Stimulated activated memory B cell treated with anti-CD40 and anti-IgM and Interleukin-4, amounts not matched to agents 10 μg/mL and 1 μg/mL and 100 μg/mL, for 72 hours (primary cell): ENCODE results near the gene PTP4A2.
"Not testable (repeated sequence)": the region's sequence is repeated elsewhere in the genome, so short reads cannot be mapped to it uniquely, and the experiment has no call there.

ENCODE experiments used
- ATAC-seq: fragments of 150-1000 bp; cut with Tn5 transposase; 2 replicates; pipeline ENCODE4 v1.10.0; 2021
- H3K27ac Mint-ChIP-seq: one replicate; pipeline ENCODE4 v1.8.0; 2022; ENCODE audit warnings: mild to moderate bottlenecking, mixed read lengths
- H3K27me3 Mint-ChIP-seq: one replicate; pipeline ENCODE4 v1.8.0; 2022; ENCODE audit warnings: mixed read lengths
- H3K36me3 Mint-ChIP-seq: one replicate; pipeline ENCODE4 v1.8.0; 2022; ENCODE audit warnings: mixed read lengths
- H3K4me1 Mint-ChIP-seq: one replicate; pipeline ENCODE4 v1.8.0; 2022; ENCODE audit warnings: mixed read lengths
- H3K4me3 Mint-ChIP-seq: one replicate; pipeline ENCODE4 v1.8.0; 2022; ENCODE audit warnings: mild to moderate bottlenecking, moderate library complexity, mixed read lengths
- H3K9me3 Mint-ChIP-seq: one replicate; pipeline ENCODE4 v1.8.0; 2022; ENCODE audit warnings: mixed read lengths

Gene PTP4A2

DNA sequence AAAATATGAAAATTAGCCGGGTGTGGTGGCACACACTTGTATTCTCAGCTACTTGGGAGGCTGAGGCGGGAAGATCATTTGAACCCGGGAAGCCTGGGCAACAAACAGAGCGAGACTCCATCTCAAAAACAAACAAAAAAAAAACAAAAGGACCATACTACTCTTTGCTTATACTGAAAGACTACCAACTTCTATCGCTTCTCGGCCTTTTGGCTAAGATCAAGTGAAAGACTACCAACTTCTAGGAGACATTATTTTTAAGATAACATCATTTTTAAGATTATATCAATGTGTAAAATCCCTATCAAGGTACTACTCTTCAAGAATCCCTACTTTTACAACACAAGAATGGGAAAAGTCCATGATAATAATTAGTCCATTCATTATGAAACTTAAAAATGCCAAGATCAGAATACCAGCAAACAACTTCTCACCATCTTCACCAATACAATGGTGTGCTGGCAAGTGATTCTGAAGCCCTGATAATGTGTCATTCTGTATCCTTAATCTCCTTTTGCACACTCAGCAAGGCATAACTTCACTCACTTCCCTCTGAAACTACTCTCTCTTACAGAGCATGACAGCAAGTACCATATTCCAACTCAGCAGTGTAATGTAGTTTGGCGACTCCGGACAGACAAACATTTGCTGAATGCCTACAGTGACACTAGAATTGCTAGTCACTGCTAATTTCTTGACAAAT, 1.7 kb downstream of the PTP4A2 start:
- Mint-ChIP-seq H3K4me1 (peaks cover 79% of the 10 kb centered on the region), H3K27me3 (no peaks in the 10 kb centered on the region), H3K4me3 (peak overlapping the region; percentile 93), H3K27ac (peak overlapping the region; percentile 92), H3K36me3 (peaks cover 18% of the 10 kb centered on the region), H3K9me3 (no peaks in the 10 kb centered on the region)
- no peak for ATAC-seq

- Mint-ChIP-seq H3K36me3 (peaks cover 18% of the 10 kb centered on the region), H3K4me1 (peaks cover 86% of the 10 kb centered on the region), H3K27me3 (no peaks in the 10 kb centered on the region), H3K27ac (peak overlapping the region; percentile 92), H3K9me3 (no peaks in the 10 kb centered on the region), H3K4me3 (peak overlapping the region; percentile 93)
- no peak for ATAC-seq
These were observed 3.2 kb downstream of the PTP4A2 start for GRCh38 chr1:31934706-31935629.

- Mint-ChIP-seq H3K27me3 (no peaks in the 10 kb centered on the region), H3K9me3 (no peaks in the 10 kb centered on the region), H3K36me3 (peaks cover 18% of the 10 kb centered on the region), H3K27ac (peak overlapping the region; percentile 92), H3K4me3 (peak overlapping the region; percentile 77), H3K4me1 (peaks cover 81% of the 10 kb centered on the region)
- peak; percentile 55 for ATAC-seq
These were observed 5.5 kb downstream of the PTP4A2 start for GRCh38 chr1:31932491-31933316.

GRCh38 chr1:31931593-31932225, 6.5 kb downstream of the PTP4A2 start:
- peak overlapping the region; percentile 46 for H3K4me3 Mint-ChIP-seq
- no peak for ATAC-seq
- peak overlapping the region; percentile 92 for H3K27ac Mint-ChIP-seq
- no peaks in the 10 kb centered on the region for H3K27me3 Mint-ChIP-seq
- peaks cover 11% of the 10 kb centered on the region for H3K36me3 Mint-ChIP-seq
- peaks cover 88% of the 10 kb centered on the region for H3K4me1 Mint-ChIP-seq
- H3K9me3 Mint-ChIP-seq = no peaks in the 10 kb centered on the region

GRCh38 chr1:31930836-31931592, 7.2 kb downstream of the PTP4A2 start:
- peaks cover 88% of the 10 kb centered on the region for H3K4me1 Mint-ChIP-seq
- no peaks in the 10 kb centered on the region for H3K9me3 Mint-ChIP-seq
- H3K4me3 Mint-ChIP-seq = peak overlapping the region; percentile 70
- H3K27ac Mint-ChIP-seq = peak overlapping the region; percentile 92
- H3K36me3 Mint-ChIP-seq = peaks cover 6% of the 10 kb centered on the region
- H3K27me3 Mint-ChIP-seq = no peaks in the 10 kb centered on the region
- no peak for ATAC-seq

- ATAC-seq = no peak
- peak overlapping the region; percentile 58 for H3K4me3 Mint-ChIP-seq
- no peaks in the 10 kb centered on the region for H3K27me3 Mint-ChIP-seq
- H3K4me1 Mint-ChIP-seq = peaks cover 85% of the 10 kb centered on the region
- peaks cover 5% of the 10 kb centered on the region for H3K36me3 Mint-ChIP-seq
- H3K27ac Mint-ChIP-seq = peak overlapping the region; percentile 66
- no peaks in the 10 kb centered on the region for H3K9me3 Mint-ChIP-seq
These were observed 10.5 kb downstream of the PTP4A2 start for GRCh38 chr1:31927661-31927980.

DNA sequence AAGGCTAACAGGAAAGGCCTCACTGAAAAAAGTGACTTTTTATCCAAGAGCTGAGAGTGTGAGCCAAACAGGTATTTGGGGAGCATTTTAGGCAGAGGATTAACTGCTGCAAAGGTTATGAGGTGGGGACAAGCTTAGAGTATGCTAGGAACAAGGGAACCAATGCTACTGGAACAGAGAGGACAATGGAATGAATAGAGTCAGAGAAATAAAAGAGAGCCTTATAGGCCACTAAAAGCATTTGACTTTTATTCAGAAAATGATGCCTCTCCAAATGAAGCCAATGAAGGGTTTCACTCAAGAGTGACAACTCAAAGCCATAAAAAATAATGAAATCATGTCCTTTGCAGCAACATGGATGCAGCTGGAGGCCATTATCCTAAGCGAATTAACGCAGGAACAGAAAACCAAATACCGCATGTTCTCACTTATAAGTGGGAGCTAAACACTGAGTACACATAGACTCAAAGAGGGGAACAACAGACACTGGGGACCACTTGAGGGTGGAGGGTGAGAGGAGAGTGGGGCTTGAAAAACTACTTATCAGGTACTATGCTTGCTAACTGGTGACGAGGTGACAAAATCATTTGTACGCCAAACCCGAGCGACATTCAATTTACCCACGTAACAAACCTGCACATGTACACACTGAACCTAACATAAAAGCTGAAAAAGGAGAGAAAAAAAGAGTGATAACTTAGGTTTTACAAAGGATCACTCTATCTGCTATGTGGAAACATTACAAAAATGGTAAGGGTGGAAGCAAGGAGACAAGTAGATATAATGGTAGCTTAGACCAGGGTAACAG, 11.1 kb downstream of the PTP4A2 start:
- Mint-ChIP-seq H3K9me3 (no peaks in the 10 kb centered on the region), H3K27me3 (no peaks in the 10 kb centered on the region), H3K4me3 (peak overlapping the region; percentile 58), H3K4me1 (peaks cover 85% of the 10 kb centered on the region), H3K36me3 (peaks cover 6% of the 10 kb centered on the region), H3K27ac (peak overlapping the region; percentile 66)
- ATAC-seq = no peak

- H3K4me1 Mint-ChIP-seq = peaks cover 85% of the 10 kb centered on the region
- no peaks in the 10 kb centered on the region for H3K9me3 Mint-ChIP-seq
- no peak for ATAC-seq
- peak overlapping the region; percentile 45 for H3K4me3 Mint-ChIP-seq
- H3K36me3 Mint-ChIP-seq = peaks cover 12% of the 10 kb centered on the region
- H3K27me3 Mint-ChIP-seq = no peaks in the 10 kb centered on the region
- peak overlapping the region; percentile 66 for H3K27ac Mint-ChIP-seq
These were observed 11.9 kb downstream of the PTP4A2 start for GRCh38 chr1:31926252-31926651.

- Mint-ChIP-seq H3K27ac (peak overlapping the region; percentile 66), H3K4me1 (peaks cover 85% of the 10 kb centered on the region), H3K4me3 (peak overlapping the region; percentile 76), H3K36me3 (peaks cover 16% of the 10 kb centered on the region)
- not testable (repeated sequence) for ATAC-seq, H3K9me3 Mint-ChIP-seq, H3K27me3 Mint-ChIP-seq
These were observed 12.3 kb downstream of the PTP4A2 start for GRCh38 chr1:31925824-31926223.

- no peaks in the 10 kb centered on the region for H3K9me3 Mint-ChIP-seq
These were observed 13.3 kb downstream of the PTP4A2 start for GRCh38 chr1:31924839-31925238.

GRCh38 chr1:31923901-31924535, 14.2 kb downstream of the PTP4A2 start:
- no peaks in the 10 kb centered on the region for H3K27me3 Mint-ChIP-seq
- H3K27ac Mint-ChIP-seq = peak overlapping the region; percentile 66
- peak overlapping the region; percentile 21 for H3K4me3 Mint-ChIP-seq
- H3K36me3 Mint-ChIP-seq = peaks cover 27% of the 10 kb centered on the region
- H3K9me3 Mint-ChIP-seq = no peaks in the 10 kb centered on the region
- no peak for ATAC-seq
- H3K4me1 Mint-ChIP-seq = peaks cover 76% of the 10 kb centered on the region

More at GRCh38 chr1:31924839-31925238, 13.3 kb downstream of the PTP4A2 start:
- H3K27me3 Mint-ChIP-seq = no peaks in the 10 kb centered on the region
- ATAC-seq = no peak
- peak overlapping the region; percentile 32 for H3K4me3 Mint-ChIP-seq
- H3K36me3 Mint-ChIP-seq = peaks cover 19% of the 10 kb centered on the region
- H3K27ac Mint-ChIP-seq = peak overlapping the region; percentile 66
- peaks cover 78% of the 10 kb centered on the region for H3K4me1 Mint-ChIP-seq

DNA sequence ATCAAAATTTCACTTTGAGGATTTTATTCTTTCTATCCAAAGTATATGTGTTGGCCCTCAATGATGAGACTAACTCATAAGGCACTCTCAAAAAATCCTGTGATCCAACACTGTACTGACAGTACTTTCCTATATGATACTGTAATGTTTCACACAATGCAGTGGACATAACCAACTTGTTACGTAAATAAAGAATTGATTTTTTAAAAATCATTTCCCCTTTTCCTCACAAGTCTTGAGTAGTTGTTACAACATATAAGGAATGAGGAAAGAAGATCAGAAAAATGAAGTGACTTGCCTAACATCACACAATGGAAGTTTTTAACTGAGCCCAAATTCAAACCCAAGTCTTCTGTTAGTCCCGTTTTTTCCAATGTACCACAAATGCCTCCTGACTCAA, 17.2 kb downstream of the PTP4A2 start:
- Mint-ChIP-seq H3K27ac (peak overlapping the region; percentile 77), H3K36me3 (peaks cover 39% of the 10 kb centered on the region), H3K27me3 (no peaks in the 10 kb centered on the region), H3K4me1 (peaks cover 66% of the 10 kb centered on the region), H3K9me3 (no peaks in the 10 kb centered on the region), H3K4me3 (peak overlapping the region; percentile 19)
- no peak for ATAC-seq

- Mint-ChIP-seq H3K4me3 (no peak overlapping the region), H3K27ac (no peak overlapping the region), H3K9me3 (no peaks in the 10 kb centered on the region), H3K27me3 (no peaks in the 10 kb centered on the region), H3K36me3 (peaks cover 41% of the 10 kb centered on the region), H3K4me1 (peaks cover 54% of the 10 kb centered on the region)
- no peak for ATAC-seq
These were observed 18.6 kb downstream of the PTP4A2 start for GRCh38 chr1:31919591-31919990.
